LNCaP clone FGC (cell line): Measurements from ENCODE around the gene TIMM17A.

ENCODE experiments used
- DNase-seq: peaks from one replicate; pipeline ENCODE4 v3.0.0-alpha.2; 2011; ENCODE audit warnings: low read depth
- H3K4me3 ChIP-seq: 2 replicates; pipeline ENCODE4 v1.5.1; 2011; ENCODE audit warnings: mild to moderate bottlenecking, low read depth, low read length, control low read depth
- TF ChIP-seq, protein P1 (sequence below): IDR thresholded peaks from 2 replicates; pipeline ENCODE4 v1.5.1; 2012; ENCODE audit warnings: mild to moderate bottlenecking; ENCODE audit not compliant: control insufficient read depth, insufficient read depth; ENCODE audit errors: extremely low read depth

Gene TIMM17A

DNA sequence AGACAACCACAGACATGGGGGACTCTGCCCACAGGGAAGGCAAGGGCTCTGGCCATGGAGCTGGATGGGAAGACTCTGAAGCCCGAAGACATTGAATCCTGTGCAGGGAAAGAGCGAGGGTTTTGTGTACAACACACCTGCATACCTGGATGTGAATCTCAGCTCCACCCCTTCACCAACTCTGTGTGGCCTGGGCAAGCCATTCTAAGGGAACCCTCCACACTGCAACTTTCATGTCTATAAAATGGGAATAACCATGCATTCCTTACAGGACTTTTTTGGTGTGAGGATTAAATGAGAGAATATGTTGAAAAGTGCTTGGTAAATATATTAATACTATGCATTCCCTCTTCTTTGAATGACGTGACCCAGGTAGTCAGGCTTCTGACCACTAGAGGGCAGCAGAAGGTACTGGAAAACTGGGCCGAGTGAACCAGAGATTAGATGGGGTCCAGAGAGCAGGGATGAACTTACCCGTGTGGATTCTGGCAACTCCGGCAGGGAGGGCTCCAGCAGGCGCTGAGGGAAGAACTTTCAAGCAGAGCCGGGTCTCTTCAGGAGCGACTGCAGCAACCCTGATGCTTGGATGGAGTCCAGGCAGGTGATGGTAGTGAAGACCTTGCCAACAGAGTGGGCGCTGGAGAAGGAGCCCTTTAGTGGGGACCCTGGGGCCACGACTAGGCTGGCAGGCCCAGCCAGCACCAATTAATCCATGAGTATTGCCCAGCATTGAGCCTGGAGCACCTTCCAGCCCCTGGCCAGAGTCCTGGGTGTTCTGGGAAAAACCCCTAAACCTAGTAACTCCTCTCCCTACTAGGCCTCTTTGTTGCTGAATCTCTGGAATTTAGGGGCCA lies 54.2 kb downstream of the TIMM17A start:
- TF ChIP-seq, protein P1, sequence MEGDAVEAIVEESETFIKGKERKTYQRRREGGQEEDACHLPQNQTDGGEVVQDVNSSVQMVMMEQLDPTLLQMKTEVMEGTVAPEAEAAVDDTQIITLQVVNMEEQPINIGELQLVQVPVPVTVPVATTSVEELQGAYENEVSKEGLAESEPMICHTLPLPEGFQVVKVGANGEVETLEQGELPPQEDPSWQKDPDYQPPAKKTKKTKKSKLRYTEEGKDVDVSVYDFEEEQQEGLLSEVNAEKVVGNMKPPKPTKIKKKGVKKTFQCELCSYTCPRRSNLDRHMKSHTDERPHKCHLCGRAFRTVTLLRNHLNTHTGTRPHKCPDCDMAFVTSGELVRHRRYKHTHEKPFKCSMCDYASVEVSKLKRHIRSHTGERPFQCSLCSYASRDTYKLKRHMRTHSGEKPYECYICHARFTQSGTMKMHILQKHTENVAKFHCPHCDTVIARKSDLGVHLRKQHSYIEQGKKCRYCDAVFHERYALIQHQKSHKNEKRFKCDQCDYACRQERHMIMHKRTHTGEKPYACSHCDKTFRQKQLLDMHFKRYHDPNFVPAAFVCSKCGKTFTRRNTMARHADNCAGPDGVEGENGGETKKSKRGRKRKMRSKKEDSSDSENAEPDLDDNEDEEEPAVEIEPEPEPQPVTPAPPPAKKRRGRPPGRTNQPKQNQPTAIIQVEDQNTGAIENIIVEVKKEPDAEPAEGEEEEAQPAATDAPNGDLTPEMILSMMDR: peak; percentile 86
- H3K4me3 ChIP-seq: peak overlapping the region; percentile 97
- DNase-seq: no peak

DNA sequence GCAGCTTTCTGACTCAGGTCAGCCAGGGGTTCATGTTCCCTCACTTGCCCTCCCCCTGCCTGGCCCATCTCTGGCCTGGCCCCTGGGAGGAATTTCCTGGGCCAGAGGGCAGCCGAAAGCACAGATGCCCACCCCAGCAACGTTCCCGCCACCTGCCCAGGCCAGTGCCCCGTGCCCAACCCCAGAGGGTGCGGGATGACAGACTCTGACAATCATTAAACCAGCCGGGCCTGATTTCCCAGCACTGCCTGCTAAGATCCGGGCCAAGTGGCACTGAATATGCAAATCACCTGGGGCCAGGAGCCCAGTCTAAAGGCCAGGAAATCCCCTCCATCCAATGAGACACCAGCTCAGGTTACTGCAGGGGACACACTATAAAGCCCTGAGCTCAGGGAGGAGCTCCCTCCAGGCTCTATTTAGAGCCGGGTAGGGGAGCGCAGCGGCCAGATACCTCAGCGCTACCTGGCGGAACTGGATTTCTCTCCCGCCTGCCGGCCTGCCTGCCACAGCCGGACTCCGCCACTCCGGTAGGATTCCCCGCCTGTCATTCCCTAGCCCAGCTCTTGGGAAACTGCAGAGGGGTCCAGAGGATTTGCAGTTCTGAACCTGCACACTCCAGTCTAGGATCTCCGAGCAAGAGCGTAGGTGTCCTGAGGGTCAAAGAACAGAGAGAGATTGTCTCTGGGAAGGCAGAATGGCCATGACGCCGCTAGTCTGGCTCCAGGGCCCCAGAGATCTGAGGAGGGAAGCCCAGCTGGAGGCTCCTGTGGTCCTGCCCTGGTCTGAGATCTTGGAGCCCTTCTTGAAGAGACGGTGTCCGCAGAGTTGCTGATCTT lies 55.1 kb downstream of the TIMM17A start, which contains the start of gene ELF3:
Gene ELF3 (plus strand): TSS at position 408 of the 836 bp plus-strand sequence. CDS start 550 bp downstream, outside the sequence.
- peak; percentile 100 for DNase-seq
- H3K4me3 ChIP-seq: peak within 1 kb of the TSS; percentile 97
- TF ChIP-seq, protein P1: no peak

DNA sequence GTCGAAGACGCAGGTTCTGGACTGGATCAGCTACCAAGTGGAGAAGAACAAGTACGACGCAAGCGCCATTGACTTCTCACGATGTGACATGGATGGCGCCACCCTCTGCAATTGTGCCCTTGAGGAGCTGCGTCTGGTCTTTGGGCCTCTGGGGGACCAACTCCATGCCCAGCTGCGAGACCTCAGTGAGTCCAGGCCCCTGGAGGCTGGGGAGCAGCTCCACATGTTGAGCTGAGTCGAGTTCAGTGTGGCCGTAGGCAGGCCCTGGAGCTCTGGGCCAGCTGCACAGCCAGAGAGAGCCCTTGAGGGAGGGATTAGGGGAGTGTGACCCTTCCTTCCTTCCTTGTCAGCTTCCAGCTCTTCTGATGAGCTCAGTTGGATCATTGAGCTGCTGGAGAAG lies 56.7 kb downstream of the TIMM17A start:
- TF ChIP-seq, protein P1: no peak
- DNase-seq: no peak
- H3K4me3 ChIP-seq: peak overlapping the region; percentile 97

DNA sequence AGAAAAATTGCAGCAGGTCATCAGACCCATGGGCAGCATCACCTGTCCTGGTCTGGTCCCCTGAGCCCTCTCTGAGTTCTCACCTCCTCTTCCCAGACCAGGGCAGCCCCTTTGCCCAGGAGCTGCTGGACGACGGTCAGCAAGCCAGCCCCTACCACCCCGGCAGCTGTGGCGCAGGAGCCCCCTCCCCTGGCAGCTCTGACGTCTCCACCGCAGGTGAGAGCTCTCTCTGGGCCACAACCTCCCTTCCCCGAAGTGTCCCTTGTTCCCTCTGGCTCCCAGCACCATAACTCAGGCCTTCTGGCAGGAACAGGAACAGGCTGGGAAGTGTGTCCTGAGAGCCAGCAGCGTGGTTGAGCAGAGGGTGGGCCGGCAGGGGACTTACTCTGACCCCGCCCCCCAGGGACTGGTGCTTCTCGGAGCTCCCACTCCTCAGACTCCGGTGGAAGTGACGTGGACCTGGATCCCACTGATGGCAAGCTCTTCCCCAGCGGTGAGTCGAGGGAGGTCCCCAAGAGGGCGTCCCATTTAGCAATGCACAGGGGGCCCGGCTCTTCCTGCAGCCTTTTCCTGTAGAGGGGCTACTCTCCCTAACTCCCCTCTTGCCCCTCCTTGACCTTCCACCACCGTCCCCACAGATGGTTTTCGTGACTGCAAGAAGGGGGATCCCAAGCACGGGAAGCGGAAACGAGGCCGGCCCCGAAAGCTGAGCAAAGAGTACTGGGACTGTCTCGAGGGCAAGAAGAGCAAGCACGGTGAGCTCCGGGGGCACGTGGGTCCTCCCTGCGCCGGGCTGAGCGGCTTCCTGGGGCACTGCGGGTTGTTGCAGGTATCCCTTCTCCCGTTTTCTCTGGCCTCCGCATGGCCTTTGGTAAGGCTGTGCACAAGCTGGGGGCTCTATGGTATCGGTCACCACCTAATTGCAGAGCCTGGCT lies 57.5 kb downstream of the TIMM17A start:
- H3K4me3 ChIP-seq: no peak overlapping the region
- TF ChIP-seq, protein P1: no peak
- DNase-seq: no peak

DNA sequence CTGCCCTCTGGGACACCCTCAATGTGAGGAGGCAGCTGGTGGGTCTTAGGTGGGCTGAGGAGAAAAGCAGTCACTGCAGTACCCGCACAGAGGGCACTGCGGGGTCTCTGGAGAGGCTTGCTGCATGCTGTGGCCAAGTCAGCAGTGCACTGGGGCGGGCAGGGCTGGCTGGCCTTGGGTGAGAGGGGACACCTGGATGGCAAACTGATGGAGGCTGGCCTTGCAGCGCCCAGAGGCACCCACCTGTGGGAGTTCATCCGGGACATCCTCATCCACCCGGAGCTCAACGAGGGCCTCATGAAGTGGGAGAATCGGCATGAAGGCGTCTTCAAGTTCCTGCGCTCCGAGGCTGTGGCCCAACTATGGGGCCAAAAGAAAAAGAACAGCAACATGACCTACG lies 58.3 kb downstream of the TIMM17A start:
- TF ChIP-seq, protein P1: no peak
- DNase-seq: no peak
- H3K4me3 ChIP-seq: no peak overlapping the region

DNA sequence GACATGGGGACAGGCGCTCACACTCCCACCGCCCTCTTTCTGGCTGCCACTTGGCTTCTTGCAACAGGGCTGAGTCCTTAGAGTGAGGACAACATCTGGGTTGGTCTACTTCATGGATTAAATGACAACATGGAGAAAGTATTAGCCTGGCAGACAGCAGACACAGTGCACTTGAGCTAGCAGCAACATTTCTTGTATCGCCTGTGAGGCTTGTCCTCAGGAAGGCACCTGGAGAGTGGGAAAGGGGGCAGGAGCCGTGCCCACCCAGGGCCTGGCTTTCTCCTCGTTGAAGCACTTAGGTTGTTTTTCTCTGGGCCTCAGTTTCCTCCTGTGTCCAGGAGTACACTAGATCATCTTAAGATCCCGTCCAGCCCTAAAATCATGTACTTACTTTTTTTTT lies 58.8 kb downstream of the TIMM17A start:
- TF ChIP-seq, protein P1: no peak
- H3K4me3 ChIP-seq: no peak overlapping the region
- no peak for DNase-seq
